ENCODE measurements around the gene FCN1. TPM values are rescaled to one million over a fixed set of nuclear protein-coding genes. Genes with fewer than 3 reads are reported as not detected.

The FCN1 gene
- total RNA-seq, 1 experiment from 2014 or later, result not detected

GRCh38 chr9:134965411-134965810 is 47.7 kb upstream of the FCN1 start:
- H3K27me3 Mint-ChIP-seq (ENCODE audit: insufficient read depth, unreplicated experiment), result peaks cover 36% of the 10 kb centered on the region
- H3K9me3 Mint-ChIP-seq (ENCODE audit: unreplicated experiment), result no peaks in the 10 kb centered on the region
- POLR2A ChIA-PET, result no interaction called here
- BruUV-seq (replicated peaks), result no TSS peak
- TF ChIP-seq CTCF (IDR thresholded peaks at IDR 0.05; ENCODE audit: unreplicated experiment), result no peak
- H3K36me3 Mint-ChIP-seq (ENCODE audit: insufficient read depth, unreplicated experiment), result no peaks in the 10 kb centered on the region
- CTCF ChIA-PET, result no interaction called here
- no peaks in the 10 kb centered on the region for H3K4me1 Mint-ChIP-seq (ENCODE audit: insufficient read depth, unreplicated experiment)
- no peak overlapping the region for H3K4me3 Mint-ChIP-seq (ENCODE audit: unreplicated experiment)
- no peak overlapping the region for H3K27ac Mint-ChIP-seq (ENCODE audit: low read depth, unreplicated experiment)
- intact Hi-C loops (cut with micrococcal nuclease), result no loop called here
- no peak for DNase-seq (ENCODE audit: unreplicated experiment)

GRCh38 chr9:134964271-134965055 is 46.8 kb upstream of the FCN1 start:
- Mint-ChIP-seq H3K4me3 (ENCODE audit: unreplicated experiment) (no peak overlapping the region), H3K36me3 (ENCODE audit: insufficient read depth, unreplicated experiment) (no peaks in the 10 kb centered on the region), H3K4me1 (ENCODE audit: insufficient read depth, unreplicated experiment) (no peaks in the 10 kb centered on the region), H3K27me3 (ENCODE audit: insufficient read depth, unreplicated experiment) (peaks cover 26% of the 10 kb centered on the region), H3K27ac (ENCODE audit: low read depth, unreplicated experiment) (no peak overlapping the region), H3K9me3 (ENCODE audit: unreplicated experiment) (no peaks in the 10 kb centered on the region)
- intact Hi-C loops (cut with micrococcal nuclease), result no loop called here
- BruUV-seq (replicated peaks), result no TSS peak
- POLR2A ChIA-PET, result no interaction called here
- DNase-seq (ENCODE audit: unreplicated experiment), result no peak
- no peak for TF ChIP-seq CTCF (IDR thresholded peaks at IDR 0.05; ENCODE audit: unreplicated experiment)
- CTCF ChIA-PET, result interaction anchor here (0.6 kb wide), 1 partner anchor 783 kb away, joined by 3 read pairs; no protein-coding TSS in a partner anchor

GRCh38 chr9:134963546-134963945 is 45.8 kb upstream of the FCN1 start:
- CTCF ChIA-PET, result no interaction called here
- no peaks in the 10 kb centered on the region for H3K4me1 Mint-ChIP-seq (ENCODE audit: insufficient read depth, unreplicated experiment)
- BruUV-seq (replicated peaks), result no TSS peak
- DNase-seq (ENCODE audit: unreplicated experiment), result no peak
- H3K4me3 Mint-ChIP-seq (ENCODE audit: unreplicated experiment), result no peak overlapping the region
- POLR2A ChIA-PET, result no interaction called here
- no peaks in the 10 kb centered on the region for H3K9me3 Mint-ChIP-seq (ENCODE audit: unreplicated experiment)
- no peak overlapping the region for H3K27ac Mint-ChIP-seq (ENCODE audit: low read depth, unreplicated experiment)
- TF ChIP-seq CTCF (IDR thresholded peaks at IDR 0.05; ENCODE audit: unreplicated experiment), result no peak
- no peaks in the 10 kb centered on the region for H3K36me3 Mint-ChIP-seq (ENCODE audit: insufficient read depth, unreplicated experiment)
- intact Hi-C loops (cut with micrococcal nuclease), result no loop called here
- H3K27me3 Mint-ChIP-seq (ENCODE audit: insufficient read depth, unreplicated experiment), result peaks cover 24% of the 10 kb centered on the region

GRCh38 chr9:134962973-134963364 is 45.3 kb upstream of the FCN1 start:
- Mint-ChIP-seq H3K9me3 (ENCODE audit: unreplicated experiment) (no peaks in the 10 kb centered on the region), H3K4me1 (ENCODE audit: insufficient read depth, unreplicated experiment) (no peaks in the 10 kb centered on the region), H3K27me3 (ENCODE audit: insufficient read depth, unreplicated experiment) (peaks cover 24% of the 10 kb centered on the region), H3K27ac (ENCODE audit: low read depth, unreplicated experiment) (no peak overlapping the region), H3K36me3 (ENCODE audit: insufficient read depth, unreplicated experiment) (no peaks in the 10 kb centered on the region), H3K4me3 (ENCODE audit: unreplicated experiment) (no peak overlapping the region)
- POLR2A ChIA-PET, result no interaction called here
- CTCF ChIA-PET, result no interaction called here
- no peak for TF ChIP-seq CTCF (IDR thresholded peaks at IDR 0.05; ENCODE audit: unreplicated experiment)
- intact Hi-C loops (cut with micrococcal nuclease), result no loop called here
- no TSS peak for BruUV-seq (replicated peaks)
- DNase-seq (ENCODE audit: unreplicated experiment), result no peak

Measured in MCF 10A (cell line).